ENCODE measurements around the gene SLC25A25. TPM values are rescaled to one million over a fixed set of nuclear protein-coding genes. Genes with fewer than 3 reads are reported as not detected.
A peak's percentile ranks its signal among the peaks of the same experiment; 100 is the strongest.

Gene SLC25A25
- total and polyA plus RNA-seq, 9 of the 15 experiments (the other 6 are each of a cell fraction or from before 2014, with no cell fraction given): 0.07 to 35.9 (median 23.2) TPM

DNA sequence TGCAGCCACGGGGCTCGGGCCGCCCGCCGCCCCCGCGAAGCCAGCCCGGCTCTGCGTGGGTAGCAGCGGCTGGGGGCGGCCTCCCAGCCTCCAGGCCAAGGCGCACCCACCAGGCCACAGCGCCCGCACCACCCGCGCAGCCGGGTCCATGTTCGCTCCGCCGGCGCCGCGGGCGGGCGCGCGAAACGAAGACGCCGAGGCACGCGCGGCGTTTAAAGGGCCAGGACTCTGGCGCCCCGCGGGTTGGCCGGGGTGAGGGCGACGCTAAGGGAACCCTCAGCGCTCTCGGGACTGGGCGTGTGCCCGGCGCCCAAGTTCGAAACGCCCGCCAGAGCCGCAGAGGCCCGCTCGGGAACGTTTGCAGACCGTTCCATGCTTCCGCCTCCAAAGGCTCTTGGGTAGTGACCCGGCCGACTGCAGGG lies 59.5 kb downstream of the SLC25A25 start, which contains the start of gene PTGES2 (continued):
- no peak for TF ChIP-seq KAT2B (IDR thresholded peaks at IDR 0.05; ENCODE audit: low read depth, low read length)
- no peak for TF ChIP-seq CBX5 (IDR thresholded peaks at IDR 0.05; ENCODE audit: borderline replicate concordance, low read depth)
- no peak for TF ChIP-seq ZNF347 (CRISPR knock-in tag; IDR thresholded peaks at IDR 0.05; ENCODE audit: low read depth)
- TF ChIP-seq ELF1 (tag; IDR thresholded peaks at IDR 0.05): no peak
- TF ChIP-seq HDAC1 (IDR thresholded peaks at IDR 0.05): no peak
- no peak for TF ChIP-seq NCOA2 (IDR thresholded peaks at IDR 0.05; ENCODE audit: partially characterized antibody in 2 of 2)
- no peak for TF ChIP-seq TSC22D4 (tag; IDR thresholded peaks at IDR 0.05)
- no peak for TF ChIP-seq SMAD2 (IDR thresholded peaks at IDR 0.05; ENCODE audit: low read depth, low read length)

GRCh38 chr9:128127990-128128835 lies 60.2 kb downstream of the SLC25A25 start:
- BruUV-seq (replicated peaks): no TSS peak
- intact Hi-C loops (cut with micrococcal nuclease): loop anchor here (1.0 to 10.0 kb wide), 4 partner anchors 32 to 284 kb away; partner anchors contain the start of genes BBLN, CIZ1, GOLGA2 and SWI5
- H3K4me2 ChIP-seq (ENCODE audit: insufficient read depth, low read length): peak overlapping the region; percentile 95
- no peaks in the 10 kb centered on the region for H3K9me1 ChIP-seq (ENCODE audit: control insufficient read depth, insufficient read depth, low read length)
- CTCF ChIA-PET (ENCODE audit: low intra/inter-chr PET ratio): interaction anchor here (0.6 kb wide), 1 partner anchor 387 kb away, joined by 3 read pairs; no protein-coding TSS in a partner anchor
- peaks cover 10 to 38% of the 10 kb centered on the region in 2 experiments for H3K4me1 ChIP-seq (replicated peaks in 1 of 2; ENCODE audit: control insufficient read depth in 2 of 2, insufficient read depth in 2 of 2, low read length in 2 of 2)
- POLR2A ChIA-PET: interaction anchor here (0.6 to 2.0 kb wide), 9 partner anchors 10 to 212 kb away, joined by 3 to 4 read pairs (median 3); partner anchors contain the start of genes SLC25A25 and SLC27A4
- FAIRE-seq (peak; percentile 77), ATAC-seq (peak; percentile 82), DNase-seq (ENCODE audit: extremely low read depth in 1 of 4, low spot score in 3 of 4) (peak; percentile 89 to 93 (median 90))
- peak overlapping the region; percentile 98 for H3K4me3 ChIP-seq
- peaks cover 38% of the 10 kb centered on the region for H3K79me2 ChIP-seq (ENCODE audit: control insufficient read depth, insufficient read depth, low read length)
- H3K36me3 ChIP-seq (ENCODE audit: control insufficient read depth, insufficient read depth, low read length): peaks cover 29% of the 10 kb centered on the region
- peak overlapping the region; percentile 93 for H3K27ac ChIP-seq (ENCODE audit: extremely low read depth, low read depth, low read length)
- WGBS (ENCODE audit: insufficient coverage, low coverage, missing lambda C conversion rate): under 1% methylated on average over 59 of the region's 82 CpGs
- H4K20me1 ChIP-seq (replicated peaks; ENCODE audit: control insufficient read depth, insufficient read depth, low read length): peaks cover 8% of the 10 kb centered on the region; the same call in 1 of the 2 replicates
- H3K27me3 ChIP-seq (ENCODE audit: control insufficient read depth in 2 of 2, insufficient read depth in 2 of 2, low read length in 2 of 2): no peaks in the 10 kb centered on the region
- in situ Hi-C loops (cut with MboI): no loop called here
- peak overlapping the region; percentile 93 for H2AFZ ChIP-seq (ENCODE audit: low read depth, low read length)
- peak overlapping the region; percentile 95 to 99 for H3K9ac ChIP-seq (ENCODE audit: insufficient read depth in 1 of 2, low read depth in 2 of 2, low read length in 2 of 2)
- no peaks in the 10 kb centered on the region for H3K9me3 ChIP-seq (replicated peaks; ENCODE audit: control insufficient read depth, insufficient read depth, low read depth, low read length)
- TF ChIP-seq KAT7 (CRISPR knock-in tag; IDR thresholded peaks at IDR 0.05; ENCODE audit: borderline replicate concordance) (0 out of 2 replicates have a peak, but pooled peaks have one; percentile 68), E2F8 (IDR thresholded peaks at IDR 0.05; ENCODE audit: low read depth, partially characterized antibody) (peak; percentile 39), TAF1 (IDR thresholded peaks at IDR 0.05; ENCODE audit: control insufficient read depth, extremely low read depth, insufficient read depth, low read length, severe bottlenecking) (peak; percentile 46), EP400 (IDR thresholded peaks at IDR 0.05) (peak; percentile 95), ATF6 (CRISPR knock-in tag; IDR thresholded peaks at IDR 0.05) (0 out of 2 replicates have a peak, but pooled peaks have one; percentile 12), NR2C2 (CRISPR knock-in tag; IDR thresholded peaks at IDR 0.05) (no peak), NR2C2 (tag; IDR thresholded peaks at IDR 0.05) (peak; percentile 87)
